MG63 (cell line): ENCODE results near the gene PSMC2. TPM values are rescaled to one million over a fixed set of nuclear protein-coding genes. Genes with fewer than 3 reads are reported as not detected.

Experiments
- DNase-seq: peaks from one replicate; pipeline ENCODE4 v3.0.0-alpha.2; 2020
- H3K27me3 ChIP-seq: fragments of 250-450 bp; sonication (Bioruptor Pico); 2 replicates; pipeline ENCODE4 v1.5.1; 2020; ENCODE audit warnings: mild to moderate bottlenecking, moderate library complexity
- H3K36me3 ChIP-seq: fragments of 250-450 bp; sonication (Bioruptor Pico); 2 replicates; pipeline ENCODE4 v1.5.1; 2020; ENCODE audit warnings: mild to moderate bottlenecking, moderate library complexity
- H3K4me3 ChIP-seq: fragments of 250-450 bp; sonication (Bioruptor Pico); 2 replicates; pipeline ENCODE4 v1.5.1; 2020; ENCODE audit warnings: mild to moderate bottlenecking, moderate library complexity
- H3K9me3 ChIP-seq: fragments of 250-450 bp; sonication (Bioruptor Pico); 2 replicates; pipeline ENCODE4 v1.5.1; 2020; ENCODE audit warnings: mild to moderate bottlenecking, moderate library complexity
- total RNA-seq: library from RNA; depleted of rRNA; stranded (reverse); fragments of >200 nt; shearing (Covaris generic); gene quantifications from 2 replicates; pipeline ENCODE4 v1.2.3, GENCODE V29; 2014; ENCODE audit warnings: low replicate concordance; rRNA removed

PSMC2 gene
- 252 and 291 TPM in 2 replicates for total RNA-seq

- H3K9me3 ChIP-seq, result no peaks in the 10 kb centered on the region
- H3K4me3 ChIP-seq, result peak within 1 kb of the TSS; percentile 68
- peaks cover 15% of the 10 kb centered on the region for H3K36me3 ChIP-seq
- DNase-seq, result peak; percentile 81
- H3K27me3 ChIP-seq, result no peaks in the 10 kb centered on the region
These were observed at the start of gene PSMC2 for GRCh38 chr7:103347507-103348267. Gene PSMC2, plus strand, starts transcription at chr7:103347643. Its CDS starts 69 bp downstream, at chr7:103347712.

GRCh38 chr7:103297837-103298179, 49.6 kb upstream of the PSMC2 start:
- H3K9me3 ChIP-seq, result no peaks in the 10 kb centered on the region
- no peak for DNase-seq
- peak overlapping the region; percentile 84 for H3K4me3 ChIP-seq
- H3K27me3 ChIP-seq, result no peaks in the 10 kb centered on the region
- H3K36me3 ChIP-seq, result peaks cover 23% of the 10 kb centered on the region

GRCh38 chr7:103299660-103300059, 47.8 kb upstream of the PSMC2 start:
- Histone ChIP-seq H3K9me3 (no peaks in the 10 kb centered on the region), H3K4me3 (no peak overlapping the region), H3K27me3 (no peaks in the 10 kb centered on the region), H3K36me3 (peaks cover 40% of the 10 kb centered on the region)
- no peak for DNase-seq

- peaks cover 43% of the 10 kb centered on the region for H3K36me3 ChIP-seq
- H3K9me3 ChIP-seq, result no peaks in the 10 kb centered on the region
- no peaks in the 10 kb centered on the region for H3K27me3 ChIP-seq
- no peak overlapping the region for H3K4me3 ChIP-seq
- DNase-seq, result no peak
These were observed 46.0 kb upstream of the PSMC2 start for GRCh38 chr7:103301441-103301840.

GRCh38 chr7:103307503-103308231, 39.8 kb upstream of the PSMC2 start:
- DNase-seq, result no peak
- no peaks in the 10 kb centered on the region for H3K9me3 ChIP-seq
- H3K36me3 ChIP-seq, result peaks cover 71% of the 10 kb centered on the region
- H3K4me3 ChIP-seq, result no peak overlapping the region
- H3K27me3 ChIP-seq, result no peaks in the 10 kb centered on the region

GRCh38 chr7:103314852-103315251, 32.6 kb upstream of the PSMC2 start:
- H3K36me3 ChIP-seq, result peaks cover 82% of the 10 kb centered on the region
- no peaks in the 10 kb centered on the region for H3K27me3 ChIP-seq
- no peak overlapping the region for H3K4me3 ChIP-seq
- no peaks in the 10 kb centered on the region for H3K9me3 ChIP-seq
- no peak for DNase-seq

GRCh38 chr7:103316380-103316941, 31.0 kb upstream of the PSMC2 start:
- no peak overlapping the region for H3K4me3 ChIP-seq
- peaks cover 76% of the 10 kb centered on the region for H3K36me3 ChIP-seq
- no peak for DNase-seq
- no peaks in the 10 kb centered on the region for H3K9me3 ChIP-seq
- H3K27me3 ChIP-seq, result no peaks in the 10 kb centered on the region

- DNase-seq, result no peak
- Histone ChIP-seq H3K27me3 (no peaks in the 10 kb centered on the region), H3K4me3 (no peak overlapping the region), H3K9me3 (no peaks in the 10 kb centered on the region), H3K36me3 (peaks cover 78% of the 10 kb centered on the region)
These were observed 30.4 kb upstream of the PSMC2 start for GRCh38 chr7:103317009-103317408.

GRCh38 chr7:103325744-103326143, 21.7 kb upstream of the PSMC2 start:
- DNase-seq, result no peak
- peaks cover 41% of the 10 kb centered on the region for H3K36me3 ChIP-seq

GRCh38 chr7:103336761-103337160, 10.7 kb upstream of the PSMC2 start:
- peaks cover 56% of the 10 kb centered on the region for H3K36me3 ChIP-seq
- no peak for DNase-seq
- no peaks in the 10 kb centered on the region for H3K9me3 ChIP-seq
- H3K4me3 ChIP-seq, result no peak overlapping the region
- H3K27me3 ChIP-seq, result no peaks in the 10 kb centered on the region

More at GRCh38 chr7:103325744-103326143, 21.7 kb upstream of the PSMC2 start:
- Histone ChIP-seq H3K4me3 (no peak overlapping the region), H3K27me3 (no peaks in the 10 kb centered on the region), H3K9me3 (no peaks in the 10 kb centered on the region)

GRCh38 chr7:103338864-103339263, 8.6 kb upstream of the PSMC2 start:
- H3K9me3 ChIP-seq, result no peaks in the 10 kb centered on the region
- DNase-seq, result no peak
- H3K36me3 ChIP-seq, result peaks cover 55% of the 10 kb centered on the region
- H3K4me3 ChIP-seq, result no peak overlapping the region
- H3K27me3 ChIP-seq, result no peaks in the 10 kb centered on the region

- Histone ChIP-seq H3K27me3 (no peaks in the 10 kb centered on the region), H3K36me3 (peaks cover 46% of the 10 kb centered on the region), H3K4me3 (no peak overlapping the region), H3K9me3 (no peaks in the 10 kb centered on the region)
- no peak for DNase-seq
These were observed 6.0 kb upstream of the PSMC2 start for GRCh38 chr7:103341466-103341865.

GRCh38 chr7:103343332-103343731, 4.1 kb upstream of the PSMC2 start:
- Histone ChIP-seq H3K4me3 (peak overlapping the region; percentile 87), H3K27me3 (no peaks in the 10 kb centered on the region), H3K36me3 (peaks cover 35% of the 10 kb centered on the region), H3K9me3 (no peaks in the 10 kb centered on the region)
- no peak for DNase-seq

GRCh38 chr7:103343758-103344452, 3.5 kb upstream of the PSMC2 start:
- Histone ChIP-seq H3K36me3 (peaks cover 34% of the 10 kb centered on the region), H3K9me3 (no peaks in the 10 kb centered on the region), H3K4me3 (peak overlapping the region; percentile 87), H3K27me3 (no peaks in the 10 kb centered on the region)
- DNase-seq, result peak; percentile 37

GRCh38 chr7:103344453-103345149, 2.8 kb upstream of the PSMC2 start, which contains the start of gene DNAJC2:
Gene DNAJC2, minus strand, starts transcription at chr7:103344767. Its CDS starts 145 bp downstream, at chr7:103344622.
- Histone ChIP-seq H3K4me3 (peak within 1 kb of the TSS; percentile 87), H3K9me3 (no peaks in the 10 kb centered on the region), H3K36me3 (peaks cover 30% of the 10 kb centered on the region), H3K27me3 (no peaks in the 10 kb centered on the region)
- DNase-seq, result peak; percentile 86

GRCh38 chr7:103346396-103346795, 1.0 kb upstream of the PSMC2 start:
- H3K4me3 ChIP-seq, result peak overlapping the region; percentile 21; the same call in 1 of the 2 replicates
- H3K27me3 ChIP-seq, result no peaks in the 10 kb centered on the region
- DNase-seq, result no peak
- H3K36me3 ChIP-seq, result peaks cover 19% of the 10 kb centered on the region
- H3K9me3 ChIP-seq, result no peaks in the 10 kb centered on the region
